BLaER1 treated with 17β-estradiol and CSF1 and Interleukin-3, amounts not matched to agents 10 nM and 100 nM (cell line): ENCODE measurements around the gene EZR.
"Not testable (repeated sequence)": the region's sequence is repeated elsewhere in the genome, so short reads cannot be mapped to it uniquely, and the experiment has no call there.

Source experiments
- H3K27ac ChIP-seq, 11 experiments: shearing (Covaris generic); formaldehyde crosslinking; 2 replicates each; pipeline ENCODE4 v1.8.1; 2022
- H3K27me3 ChIP-seq, 11 experiments: shearing (Covaris generic); formaldehyde crosslinking; 2 replicates each; pipeline ENCODE4 v1.8.1; 2022
- H3K36me3 ChIP-seq, 11 experiments: shearing (Covaris generic); formaldehyde crosslinking; 2 replicates each; pipeline ENCODE4 v1.8.1; 2022
- H3K4me1 ChIP-seq, 10 experiments: shearing (Covaris generic); formaldehyde crosslinking; 2 replicates each; pipeline ENCODE4 v1.8.1; 2022
- H3K4me2 ChIP-seq, 11 experiments: shearing (Covaris generic); formaldehyde crosslinking; 2 replicates each; pipeline ENCODE4 v1.8.1; 2022
- H3K4me3 ChIP-seq, 10 experiments: shearing (Covaris generic); formaldehyde crosslinking; 2 replicates each; pipeline ENCODE4 v1.8.1; 2022
- H3K9ac ChIP-seq, 11 experiments: shearing (Covaris generic); formaldehyde crosslinking; 2 replicates each; pipeline ENCODE4 v1.8.1; 2022
- H3K9me3 ChIP-seq, 11 experiments: shearing (Covaris generic); formaldehyde crosslinking; replicated peaks in 1 of 11; 2 replicates each; pipeline ENCODE4 v1.8.1; 2022
- H4K20me1 ChIP-seq, 11 experiments: shearing (Covaris generic); formaldehyde crosslinking; 2 replicates each; pipeline ENCODE4 v1.8.1; 2022
- Cebpa-rat ChIP-seq, 11 experiments: shearing (Covaris generic); IDR thresholded peaks; 2 replicates each; pipeline ENCODE4 v1.8.1; 2022

EZR gene

GRCh38 chr6:158798311-158798710, 20.9 kb downstream of the EZR start:
- Histone ChIP-seq H3K9me3 (peaks cover 0 to 15% (median 0%) of the 10 kb centered on the region in 11 experiments; a peak in 1 of 22 replicates), H3K27me3 (no peaks in the 10 kb centered on the region), H3K9ac (no peak overlapping the region), H3K4me2 (peak overlapping the region; percentile 43 to 90 (median 79); a peak in 21 of 22 replicates), H3K27ac (peak overlapping the region in 8 of 11 experiments; percentile 11 to 93 (median 32); a peak in 13 of 22 replicates), H3K4me3 (no peak overlapping the region), H3K4me1 (peaks cover 62 to 92% (median 83%) of the 10 kb centered on the region in 10 experiments), H4K20me1 (peaks cover 32 to 100% (median 70%) of the 10 kb centered on the region in 11 experiments), H3K36me3 (peaks cover 0 to 83% (median 57%) of the 10 kb centered on the region in 11 experiments; a peak in 19 of 22 replicates)
- no peak for TF ChIP-seq Cebpa-rat (IDR thresholded peaks at IDR 0.05)

- peaks cover 38 to 100% (median 76%) of the 10 kb centered on the region in 11 experiments for H4K20me1 ChIP-seq
- H3K9me3 ChIP-seq, result peaks cover 0 to 15% (median 0%) of the 10 kb centered on the region in 11 experiments; a peak in 1 of 22 replicates
- H3K9ac ChIP-seq, result no peak overlapping the region
- peak overlapping the region in 7 of 11 experiments; percentile 6 to 93 (median 33); a peak in 10 of 22 replicates for H3K27ac ChIP-seq
- H3K4me3 ChIP-seq, result no peak overlapping the region
- peaks cover 0 to 85% (median 57%) of the 10 kb centered on the region in 11 experiments; a peak in 19 of 22 replicates for H3K36me3 ChIP-seq
- peak overlapping the region; percentile 43 to 90 (median 79); a peak in 20 of 22 replicates for H3K4me2 ChIP-seq
- TF ChIP-seq Cebpa-rat (IDR thresholded peaks at IDR 0.05), result no peak
- H3K4me1 ChIP-seq, result peaks cover 61 to 92% (median 83%) of the 10 kb centered on the region in 10 experiments
- H3K27me3 ChIP-seq, result no peaks in the 10 kb centered on the region
Observed at GRCh38 chr6:158797331-158798310, 21.5 kb downstream of the EZR start.

- Histone ChIP-seq H3K4me2 (peak overlapping the region in 7 of 11 experiments; percentile 4 to 38 (median 17); a peak in 8 of 22 replicates), H3K9me3 (peaks cover 0 to 15% (median 0%) of the 10 kb centered on the region in 11 experiments; a peak in 1 of 22 replicates), H4K20me1 (peaks cover 49 to 100% (median 89%) of the 10 kb centered on the region in 11 experiments), H3K4me1 (peaks cover 62 to 92% (median 83%) of the 10 kb centered on the region in 10 experiments), H3K4me3 (no peak overlapping the region), H3K9ac (no peak overlapping the region), H3K27me3 (no peaks in the 10 kb centered on the region), H3K36me3 (peaks cover 0 to 84% (median 57%) of the 10 kb centered on the region in 11 experiments; a peak in 19 of 22 replicates), H3K27ac (peak overlapping the region in 2 of 11 experiments; percentile 23 to 42; a peak in 1 of 22 replicates)
- no peak for TF ChIP-seq Cebpa-rat (IDR thresholded peaks at IDR 0.05)
Observed at GRCh38 chr6:158796353-158796752, 22.8 kb downstream of the EZR start.

- H4K20me1 ChIP-seq, result peaks cover 57 to 100% (median 96%) of the 10 kb centered on the region in 11 experiments
- no peaks in the 10 kb centered on the region for H3K27me3 ChIP-seq
- peaks cover 0 to 75% (median 48%) of the 10 kb centered on the region in 11 experiments; a peak in 19 of 22 replicates for H3K36me3 ChIP-seq
- peaks cover 67 to 92% (median 83%) of the 10 kb centered on the region in 10 experiments for H3K4me1 ChIP-seq
- peak overlapping the region in 4 of 11 experiments; percentile 4 to 23 (median 11); a peak in 3 of 22 replicates for H3K27ac ChIP-seq
- peaks cover 0 to 15% (median 0%) of the 10 kb centered on the region in 11 experiments; a peak in 1 of 22 replicates for H3K9me3 ChIP-seq
- peak overlapping the region in 9 of 11 experiments; percentile 2 to 38 (median 11); a peak in 8 of 22 replicates for H3K4me2 ChIP-seq
- no peak for TF ChIP-seq Cebpa-rat (IDR thresholded peaks at IDR 0.05)
- no peak overlapping the region for H3K9ac ChIP-seq
- no peak overlapping the region for H3K4me3 ChIP-seq
Observed at GRCh38 chr6:158795516-158795915, 23.7 kb downstream of the EZR start.

GRCh38 chr6:158793432-158793831, 25.7 kb downstream of the EZR start:
- TF ChIP-seq Cebpa-rat (IDR thresholded peaks at IDR 0.05), result no peak
- H3K9ac ChIP-seq, result no peak overlapping the region
- H3K4me1 ChIP-seq, result peaks cover 66 to 92% (median 82%) of the 10 kb centered on the region in 10 experiments
- H3K36me3 ChIP-seq, result peaks cover 8 to 64% (median 40%) of the 10 kb centered on the region in 11 experiments
- peak overlapping the region in 1 of 11 experiments; percentile 46; a peak in 1 of 22 replicates for H3K27ac ChIP-seq
- H3K4me2 ChIP-seq, result peak overlapping the region in 4 of 11 experiments; percentile 2 to 85 (median 22); a peak in 4 of 22 replicates
- no peak overlapping the region for H3K4me3 ChIP-seq
- peaks cover 0 to 15% (median 0%) of the 10 kb centered on the region in 11 experiments; a peak in 1 of 22 replicates for H3K9me3 ChIP-seq
- peaks cover 71 to 100% (median 99%) of the 10 kb centered on the region in 11 experiments for H4K20me1 ChIP-seq
- no peaks in the 10 kb centered on the region for H3K27me3 ChIP-seq

GRCh38 chr6:158792505-158792904, 26.7 kb downstream of the EZR start:
- peaks cover 76 to 100% (median 99%) of the 10 kb centered on the region in 11 experiments for H4K20me1 ChIP-seq
- not testable (repeated sequence) for H3K4me3 ChIP-seq, H3K9ac ChIP-seq, H3K27me3 ChIP-seq
- peaks cover 0 to 15% (median 0%) of the 10 kb centered on the region in 11 experiments; a peak in 1 of 22 replicates for H3K9me3 ChIP-seq
- peak overlapping the region in 9 of 11 experiments; percentile 2 to 93 (median 83); a peak in 13 of 22 replicates for H3K4me2 ChIP-seq
- peaks cover 57 to 90% (median 80%) of the 10 kb centered on the region in 10 experiments for H3K4me1 ChIP-seq
- H3K27ac ChIP-seq, result peak overlapping the region in 2 of 11 experiments; percentile 19 to 46; a peak in 3 of 22 replicates
- peaks cover 17 to 66% (median 49%) of the 10 kb centered on the region in 11 experiments for H3K36me3 ChIP-seq

- peak overlapping the region in 3 of 11 experiments; percentile 0 to 19 (median 3); a peak in 1 of 22 replicates for H3K27ac ChIP-seq
- peaks cover 76 to 98% (median 96%) of the 10 kb centered on the region in 11 experiments for H4K20me1 ChIP-seq
- TF ChIP-seq Cebpa-rat (IDR thresholded peaks at IDR 0.05), result no peak
- no peak overlapping the region for H3K4me3 ChIP-seq
- no peaks in the 10 kb centered on the region for H3K27me3 ChIP-seq
- peaks cover 55 to 90% (median 76%) of the 10 kb centered on the region in 10 experiments for H3K4me1 ChIP-seq
- H3K9me3 ChIP-seq, result peaks cover 0 to 13% (median 0%) of the 10 kb centered on the region in 11 experiments; a peak in 1 of 22 replicates
- peaks cover 29 to 66% (median 50%) of the 10 kb centered on the region in 11 experiments for H3K36me3 ChIP-seq
- peak overlapping the region in 10 of 11 experiments; percentile 74 to 93 (median 84); a peak in 19 of 22 replicates for H3K4me2 ChIP-seq
- H3K9ac ChIP-seq, result no peak overlapping the region
Observed at GRCh38 chr6:158791274-158791855, 27.8 kb downstream of the EZR start.
